ENCODE data around the gene CASKIN1. TPM values are rescaled to one million over a fixed set of nuclear protein-coding genes. Genes with fewer than 3 reads are reported as not detected.

CASKIN1 gene
- total RNA-seq, 1 donor from 2014 or later: 2.4 TPM

DNA sequence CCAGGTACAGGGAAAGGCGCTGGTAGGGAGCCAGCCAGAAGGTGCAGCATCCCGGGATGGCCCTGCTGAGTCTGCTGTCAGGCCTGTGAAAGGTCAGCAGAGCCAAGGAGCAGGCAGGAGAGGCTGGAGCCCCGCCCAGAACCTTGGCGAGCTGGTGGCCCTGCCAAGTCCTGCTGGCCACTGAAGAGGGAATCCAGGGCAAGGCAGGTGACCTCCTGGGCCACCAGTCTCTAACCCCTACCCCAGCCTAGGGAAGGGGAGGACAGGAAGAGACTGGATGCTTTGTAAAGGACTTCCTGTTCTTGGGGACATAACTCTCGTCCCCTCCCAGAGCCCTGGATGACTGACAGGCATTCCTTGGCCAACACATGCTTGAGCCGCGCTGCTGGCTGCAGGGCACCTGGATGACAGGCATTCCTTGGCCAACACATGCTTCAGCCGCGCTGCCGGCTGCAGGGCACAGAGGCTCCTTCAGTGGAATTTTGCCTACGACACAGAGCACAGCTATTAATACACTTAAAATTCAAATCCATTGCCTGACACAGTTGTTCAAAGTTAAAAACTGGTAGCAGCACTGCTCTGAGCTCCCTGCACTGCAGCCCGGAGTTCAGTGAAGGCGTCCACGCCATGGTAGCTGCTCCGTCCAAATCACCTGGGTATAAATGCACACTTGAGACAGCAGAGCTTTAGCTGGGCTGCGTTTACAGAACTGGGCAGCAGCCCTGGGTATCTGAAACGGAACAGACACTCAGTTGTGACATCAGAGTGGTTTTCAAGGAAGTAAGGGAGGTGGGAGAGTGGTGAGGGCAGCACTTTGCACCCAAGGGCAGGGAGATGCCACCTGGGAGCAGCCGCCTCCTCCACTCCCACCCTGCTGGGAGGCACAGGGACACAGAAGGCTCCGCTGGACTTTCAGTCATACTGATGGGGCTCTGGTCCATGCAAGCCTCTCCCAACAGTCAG lies 16.2 kb upstream of the CASKIN1 start:
- Mint-ChIP-seq H3K4me3 (ENCODE audit: unreplicated experiment) (peak overlapping the region; percentile 87), H3K27ac (ENCODE audit: unreplicated experiment) (peak overlapping the region; percentile 67), H3K9me3 (ENCODE audit: unreplicated experiment) (no peaks in the 10 kb centered on the region), H3K27me3 (ENCODE audit: unreplicated experiment) (peaks cover 11% of the 10 kb centered on the region), H3K4me1 (ENCODE audit: unreplicated experiment) (peaks cover 22% of the 10 kb centered on the region), H3K36me3 (ENCODE audit: low read depth, unreplicated experiment) (peaks cover 2% of the 10 kb centered on the region)
- TF ChIP-seq, protein P1, sequence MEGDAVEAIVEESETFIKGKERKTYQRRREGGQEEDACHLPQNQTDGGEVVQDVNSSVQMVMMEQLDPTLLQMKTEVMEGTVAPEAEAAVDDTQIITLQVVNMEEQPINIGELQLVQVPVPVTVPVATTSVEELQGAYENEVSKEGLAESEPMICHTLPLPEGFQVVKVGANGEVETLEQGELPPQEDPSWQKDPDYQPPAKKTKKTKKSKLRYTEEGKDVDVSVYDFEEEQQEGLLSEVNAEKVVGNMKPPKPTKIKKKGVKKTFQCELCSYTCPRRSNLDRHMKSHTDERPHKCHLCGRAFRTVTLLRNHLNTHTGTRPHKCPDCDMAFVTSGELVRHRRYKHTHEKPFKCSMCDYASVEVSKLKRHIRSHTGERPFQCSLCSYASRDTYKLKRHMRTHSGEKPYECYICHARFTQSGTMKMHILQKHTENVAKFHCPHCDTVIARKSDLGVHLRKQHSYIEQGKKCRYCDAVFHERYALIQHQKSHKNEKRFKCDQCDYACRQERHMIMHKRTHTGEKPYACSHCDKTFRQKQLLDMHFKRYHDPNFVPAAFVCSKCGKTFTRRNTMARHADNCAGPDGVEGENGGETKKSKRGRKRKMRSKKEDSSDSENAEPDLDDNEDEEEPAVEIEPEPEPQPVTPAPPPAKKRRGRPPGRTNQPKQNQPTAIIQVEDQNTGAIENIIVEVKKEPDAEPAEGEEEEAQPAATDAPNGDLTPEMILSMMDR (IDR thresholded peaks at IDR 0.05; ENCODE audit: unreplicated experiment): no peak
- DNase-seq (ENCODE audit: low spot score): no peak

DNA sequence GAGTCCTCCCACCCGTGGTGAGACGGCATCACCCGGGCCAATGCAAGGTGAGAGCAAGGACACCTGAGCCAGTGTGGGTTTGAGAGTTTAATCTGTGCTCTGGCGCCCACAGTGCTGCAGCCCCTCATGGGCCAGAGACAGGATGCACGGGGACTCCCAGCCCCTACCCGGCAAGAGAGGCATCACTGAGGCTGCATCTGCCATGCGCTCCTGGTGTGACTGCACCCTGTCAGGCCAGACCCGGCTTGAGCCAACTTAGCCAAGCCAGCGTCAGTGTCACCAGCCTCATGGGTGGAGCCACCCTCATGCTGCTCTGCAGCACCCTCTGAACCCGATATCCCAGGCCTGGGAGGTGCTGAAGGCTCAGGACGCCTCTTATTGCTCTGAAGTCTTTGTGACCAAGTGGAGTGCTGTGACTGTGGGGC lies 15.5 kb upstream of the CASKIN1 start:
- no peaks in the 10 kb centered on the region for H3K9me3 Mint-ChIP-seq (ENCODE audit: unreplicated experiment)
- peaks cover 10% of the 10 kb centered on the region for H3K27me3 Mint-ChIP-seq (ENCODE audit: unreplicated experiment)
- peaks cover 4% of the 10 kb centered on the region for H3K36me3 Mint-ChIP-seq (ENCODE audit: low read depth, unreplicated experiment)
- TF ChIP-seq, protein P1 (IDR thresholded peaks at IDR 0.05; ENCODE audit: unreplicated experiment): no peak
- H3K4me1 Mint-ChIP-seq (ENCODE audit: unreplicated experiment): peaks cover 17% of the 10 kb centered on the region
- H3K27ac Mint-ChIP-seq (ENCODE audit: unreplicated experiment): peak overlapping the region; percentile 52
- peak overlapping the region; percentile 62 for H3K4me3 Mint-ChIP-seq (ENCODE audit: unreplicated experiment)
- DNase-seq (ENCODE audit: low spot score): no peak

DNA sequence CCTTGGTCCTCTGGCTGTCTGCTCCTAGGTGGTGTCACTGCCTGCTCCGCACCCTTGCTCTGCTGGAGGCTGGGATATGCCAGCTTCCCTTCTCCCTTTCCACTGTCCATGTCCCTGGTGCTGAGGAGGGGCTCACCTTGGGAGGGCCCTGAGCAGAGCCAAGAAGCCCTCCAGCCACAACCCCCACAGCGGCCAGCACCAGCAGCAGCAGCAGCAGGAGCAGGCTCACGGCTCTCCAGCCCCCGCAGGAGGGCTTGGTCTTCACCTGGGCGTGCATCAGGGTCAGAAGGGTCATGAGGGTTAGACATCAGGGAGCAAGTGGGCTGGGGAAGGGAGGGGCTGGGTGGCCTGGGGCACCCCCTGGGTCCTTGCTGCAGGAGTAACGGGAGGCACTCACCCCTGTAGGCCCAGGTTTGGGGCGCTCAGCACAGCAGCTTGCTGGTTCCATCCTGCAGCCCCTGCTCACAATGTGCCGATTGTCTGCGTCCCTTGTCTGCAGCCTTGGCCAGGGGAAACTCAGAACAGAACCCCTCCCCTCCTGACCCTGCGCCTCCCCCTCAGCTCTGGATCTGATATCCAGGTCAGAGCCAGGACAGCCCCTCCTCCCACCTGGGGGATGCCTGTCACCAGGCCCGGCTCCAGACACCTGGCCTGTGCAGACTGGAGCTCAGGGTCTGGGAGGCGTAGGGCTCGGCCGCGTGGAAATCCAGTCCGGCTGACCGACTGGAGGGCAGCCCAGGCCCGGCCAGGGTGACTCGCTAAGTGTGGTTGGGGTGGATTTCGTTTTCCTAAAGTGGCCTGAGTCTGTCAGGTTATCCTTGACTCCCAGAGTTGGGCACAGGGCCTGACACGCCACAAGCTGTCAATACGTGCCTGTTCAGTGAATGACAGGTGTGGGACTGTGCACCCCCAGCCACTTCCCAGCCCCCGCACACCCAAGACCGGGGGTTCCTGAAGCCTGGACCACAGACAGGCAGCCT lies 14.3 kb upstream of the CASKIN1 start, which contains the start of gene BRICD5:
Gene BRICD5, minus strand, starts transcription at position 478 of the 980 bp plus-strand sequence. Its CDS starts 30 bp downstream, at position 448.
- Mint-ChIP-seq H3K27ac (ENCODE audit: unreplicated experiment) (no peak within 1 kb of the TSS), H3K4me1 (ENCODE audit: unreplicated experiment) (peaks cover 20% of the 10 kb centered on the region), H3K36me3 (ENCODE audit: low read depth, unreplicated experiment) (peaks cover 4% of the 10 kb centered on the region), H3K27me3 (ENCODE audit: unreplicated experiment) (peaks cover 14% of the 10 kb centered on the region), H3K4me3 (ENCODE audit: unreplicated experiment) (peak within 1 kb of the TSS; percentile 62), H3K9me3 (ENCODE audit: unreplicated experiment) (no peaks in the 10 kb centered on the region)
- TF ChIP-seq, protein P1 (IDR thresholded peaks at IDR 0.05; ENCODE audit: unreplicated experiment): no peak
- DNase-seq (ENCODE audit: low spot score): no peak

DNA sequence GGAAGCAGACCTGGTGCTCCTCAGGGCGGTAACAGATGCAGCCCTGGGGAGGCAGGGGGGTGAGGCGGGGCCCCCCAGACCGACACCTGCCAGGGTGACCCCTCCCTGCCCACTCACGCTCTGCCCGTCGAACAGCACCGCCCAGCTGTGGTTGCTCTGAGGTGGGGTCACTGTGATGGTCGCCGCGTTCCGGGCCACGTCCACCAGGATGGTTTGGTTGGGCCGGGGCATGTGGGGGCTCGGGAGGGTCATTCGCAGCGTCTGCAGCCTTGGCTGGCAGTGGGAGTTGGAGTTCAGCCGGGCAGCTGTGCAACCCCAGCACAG lies 13.6 kb upstream of the CASKIN1 start:
- Mint-ChIP-seq H3K27me3 (ENCODE audit: unreplicated experiment) (peaks cover 14% of the 10 kb centered on the region), H3K27ac (ENCODE audit: unreplicated experiment) (no peak overlapping the region), H3K4me3 (ENCODE audit: unreplicated experiment) (no peak overlapping the region), H3K4me1 (ENCODE audit: unreplicated experiment) (peaks cover 20% of the 10 kb centered on the region), H3K9me3 (ENCODE audit: unreplicated experiment) (no peaks in the 10 kb centered on the region), H3K36me3 (ENCODE audit: low read depth, unreplicated experiment) (peaks cover 4% of the 10 kb centered on the region)
- TF ChIP-seq, protein P1 (IDR thresholded peaks at IDR 0.05; ENCODE audit: unreplicated experiment): no peak
- no peak for DNase-seq (ENCODE audit: low spot score)

Data from endothelial cell (in vitro differentiated cells).